Astrocyte (in vitro differentiated cells and primary cell): ENCODE measurements around the gene OR2AJ1. TPM values are rescaled to one million over a fixed set of nuclear protein-coding genes. Genes with fewer than 3 reads are reported as not detected.

Source experiments
- DNase-seq: peaks from one replicate; pipeline ENCODE4 v3.0.0-alpha.2; 2010; ENCODE audit warnings: low read depth
- FAIRE-seq: peaks from 2 replicates; lab custom pipeline; 2011; peaks lifted over from hg19 to GRCh38; lab: Jason Lieb, UNC
- H2AFZ ChIP-seq: 2 replicates; pipeline ENCODE4 v1.6.0; 2012; ENCODE audit warnings: low read depth, low read length, inconsistent platforms
- H3K27ac ChIP-seq: 2 replicates; pipeline ENCODE4 v1.5.1; 2011; ENCODE audit warnings: low read depth, low read length, inconsistent platforms
- H3K27me3 ChIP-seq: 2 replicates; pipeline ENCODE4 v1.6.0; 2011; ENCODE audit warnings: low read length, inconsistent platforms; ENCODE audit not compliant: insufficient read depth
- H3K36me3 ChIP-seq: 2 replicates; pipeline ENCODE4 v1.5.1; 2011; ENCODE audit warnings: low read length, inconsistent platforms; ENCODE audit not compliant: insufficient read depth
- H3K4me1 ChIP-seq: 2 replicates; pipeline ENCODE4 v1.5.1; 2011; ENCODE audit warnings: low read length, inconsistent platforms; ENCODE audit not compliant: insufficient read depth
- H3K4me2 ChIP-seq: 2 replicates; pipeline ENCODE4 v1.6.0; 2012; ENCODE audit warnings: low read length, inconsistent platforms
- H3K4me3 ChIP-seq: 2 replicates; pipeline ENCODE4 v1.5.1; 2011; ENCODE audit warnings: low read depth, mild to moderate bottlenecking, low read length, inconsistent platforms; ENCODE audit not compliant: insufficient read depth
- H3K79me2 ChIP-seq: 2 replicates; pipeline ENCODE4 v1.6.0; 2012; ENCODE audit warnings: mild to moderate bottlenecking, low read length, inconsistent platforms; ENCODE audit not compliant: insufficient read depth
- H3K9ac ChIP-seq: 2 replicates; pipeline ENCODE4 v1.6.0; 2012; ENCODE audit warnings: mild to moderate bottlenecking, low read length, inconsistent platforms
- H3K9me3 ChIP-seq: 2 replicates; pipeline ENCODE4 v1.5.1; 2012; ENCODE audit warnings: low read depth, mild to moderate bottlenecking, low read length, inconsistent platforms; ENCODE audit not compliant: insufficient read depth
- H4K20me1 ChIP-seq: 2 replicates; pipeline ENCODE4 v1.6.0; 2012; ENCODE audit warnings: low read length, inconsistent platforms; ENCODE audit not compliant: insufficient read depth
- H3K27ac Mint-ChIP-seq: one replicate; pipeline ENCODE4 v1.8.0; 2021; ENCODE audit warnings: mild to moderate bottlenecking, mixed read lengths; ENCODE audit not compliant: unreplicated experiment
- H3K27me3 Mint-ChIP-seq: one replicate; pipeline ENCODE4 v1.8.0; 2021; ENCODE audit warnings: low read depth, mixed read lengths; ENCODE audit not compliant: unreplicated experiment
- H3K36me3 Mint-ChIP-seq: one replicate; pipeline ENCODE4 v1.8.0; 2021; ENCODE audit warnings: low read depth, mixed read lengths; ENCODE audit not compliant: unreplicated experiment
- H3K4me1 Mint-ChIP-seq: one replicate; pipeline ENCODE4 v1.8.0; 2021; ENCODE audit warnings: low read depth, mixed read lengths; ENCODE audit not compliant: unreplicated experiment
- H3K4me3 Mint-ChIP-seq: one replicate; pipeline ENCODE4 v1.8.0; 2021; ENCODE audit warnings: mild to moderate bottlenecking, moderate library complexity, mixed read lengths; ENCODE audit not compliant: unreplicated experiment
- H3K9me3 Mint-ChIP-seq: one replicate; pipeline ENCODE4 v1.8.0; 2021; ENCODE audit warnings: mild to moderate bottlenecking, mixed read lengths; ENCODE audit not compliant: unreplicated experiment
- EZH2 ChIP-seq: IDR thresholded peaks from 2 replicates; pipeline ENCODE4 v1.6.1; 2012; ENCODE audit warnings: mild to moderate bottlenecking, low read length, inconsistent platforms; ENCODE audit not compliant: insufficient read depth
- total RNA-seq: library from RNA; stranded (reverse); gene quantifications from 2 replicates; pipeline ENCODE4 v1.2.1, GENCODE V29; 2021
- TF ChIP-seq, protein P1 (sequence below): IDR thresholded peaks from 2 replicates; pipeline ENCODE4 v1.5.1; 2011; ENCODE audit warnings: low read depth, mild to moderate bottlenecking, inconsistent platforms, low read length, moderate library complexity; ENCODE audit not compliant: insufficient read depth

The OR2AJ1 gene
- total RNA-seq, 1 donor from 2014 or later: not detected

DNA sequence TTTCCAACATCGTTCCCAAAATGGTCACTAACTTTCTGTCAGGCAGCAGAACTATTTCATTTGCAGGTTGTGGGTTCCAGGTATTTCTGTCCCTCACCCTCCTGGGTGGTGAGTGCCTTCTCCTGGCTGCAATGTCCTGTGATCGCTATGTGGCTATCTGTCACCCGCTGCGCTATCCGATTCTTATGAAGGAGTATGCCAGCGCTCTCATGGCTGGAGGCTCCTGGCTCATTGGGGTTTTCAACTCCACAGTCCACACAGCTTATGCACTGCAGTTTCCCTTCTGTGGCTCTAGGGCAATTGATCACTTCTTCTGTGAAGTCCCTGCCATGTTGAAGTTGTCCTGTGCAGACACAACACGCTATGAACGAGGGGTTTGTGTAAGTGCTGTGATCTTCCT, 9.3 kb downstream of the OR2AJ1 start:
- H2AFZ ChIP-seq: no peak overlapping the region
- no peak for DNase-seq
- no peaks in the 10 kb centered on the region for H4K20me1 ChIP-seq
- H3K4me1 Mint-ChIP-seq: no peaks in the 10 kb centered on the region
- no peak overlapping the region for H3K4me2 ChIP-seq
- H3K79me2 ChIP-seq: no peaks in the 10 kb centered on the region
- H3K36me3 Mint-ChIP-seq: no peaks in the 10 kb centered on the region
- no peak overlapping the region for H3K27ac ChIP-seq
- no peaks in the 10 kb centered on the region for H3K36me3 ChIP-seq
- no peak overlapping the region for H3K4me3 Mint-ChIP-seq
- FAIRE-seq: no peak
- no peak for TF ChIP-seq EZH2
- TF ChIP-seq, protein P1, sequence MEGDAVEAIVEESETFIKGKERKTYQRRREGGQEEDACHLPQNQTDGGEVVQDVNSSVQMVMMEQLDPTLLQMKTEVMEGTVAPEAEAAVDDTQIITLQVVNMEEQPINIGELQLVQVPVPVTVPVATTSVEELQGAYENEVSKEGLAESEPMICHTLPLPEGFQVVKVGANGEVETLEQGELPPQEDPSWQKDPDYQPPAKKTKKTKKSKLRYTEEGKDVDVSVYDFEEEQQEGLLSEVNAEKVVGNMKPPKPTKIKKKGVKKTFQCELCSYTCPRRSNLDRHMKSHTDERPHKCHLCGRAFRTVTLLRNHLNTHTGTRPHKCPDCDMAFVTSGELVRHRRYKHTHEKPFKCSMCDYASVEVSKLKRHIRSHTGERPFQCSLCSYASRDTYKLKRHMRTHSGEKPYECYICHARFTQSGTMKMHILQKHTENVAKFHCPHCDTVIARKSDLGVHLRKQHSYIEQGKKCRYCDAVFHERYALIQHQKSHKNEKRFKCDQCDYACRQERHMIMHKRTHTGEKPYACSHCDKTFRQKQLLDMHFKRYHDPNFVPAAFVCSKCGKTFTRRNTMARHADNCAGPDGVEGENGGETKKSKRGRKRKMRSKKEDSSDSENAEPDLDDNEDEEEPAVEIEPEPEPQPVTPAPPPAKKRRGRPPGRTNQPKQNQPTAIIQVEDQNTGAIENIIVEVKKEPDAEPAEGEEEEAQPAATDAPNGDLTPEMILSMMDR: no peak
- peaks cover 7% of the 10 kb centered on the region for H3K9me3 Mint-ChIP-seq
- no peaks in the 10 kb centered on the region for H3K27me3 ChIP-seq
- H3K9ac ChIP-seq: no peak overlapping the region
- H3K27me3 Mint-ChIP-seq: no peaks in the 10 kb centered on the region
- H3K4me3 ChIP-seq: no peak overlapping the region
- no peaks in the 10 kb centered on the region for H3K4me1 ChIP-seq
- no peak overlapping the region for H3K27ac Mint-ChIP-seq
- no peaks in the 10 kb centered on the region for H3K9me3 ChIP-seq

GRCh38 chr1:247935781-247936180, 11.1 kb downstream of the OR2AJ1 start:
- no peak overlapping the region for H3K4me3 Mint-ChIP-seq
- no peak overlapping the region for H3K27ac Mint-ChIP-seq
- H3K9me3 ChIP-seq: no peaks in the 10 kb centered on the region
- no peak overlapping the region for H3K27ac ChIP-seq
- H3K4me3 ChIP-seq: no peak overlapping the region
- DNase-seq (no peak), FAIRE-seq (no peak)
- peaks cover 7% of the 10 kb centered on the region for H3K9me3 Mint-ChIP-seq
- no peaks in the 10 kb centered on the region for H3K27me3 Mint-ChIP-seq
- no peaks in the 10 kb centered on the region for H3K36me3 Mint-ChIP-seq
- H2AFZ ChIP-seq: no peak overlapping the region
- H3K4me1 Mint-ChIP-seq: no peaks in the 10 kb centered on the region
- no peaks in the 10 kb centered on the region for H3K79me2 ChIP-seq
- H3K27me3 ChIP-seq: no peaks in the 10 kb centered on the region
- no peaks in the 10 kb centered on the region for H4K20me1 ChIP-seq
- H3K9ac ChIP-seq: no peak overlapping the region
- no peaks in the 10 kb centered on the region for H3K4me1 ChIP-seq
- no peak for TF ChIP-seq EZH2
- TF ChIP-seq, protein P1: no peak
- H3K36me3 ChIP-seq: no peaks in the 10 kb centered on the region
- H3K4me2 ChIP-seq: no peak overlapping the region

- Histone ChIP-seq H3K36me3 (no peaks in the 10 kb centered on the region), H3K9ac (no peak overlapping the region), H3K4me3 (no peak overlapping the region), H3K4me1 (no peaks in the 10 kb centered on the region), H3K79me2 (no peaks in the 10 kb centered on the region), H3K4me2 (no peak overlapping the region), H4K20me1 (no peaks in the 10 kb centered on the region), H3K27ac (no peak overlapping the region), H3K9me3 (no peaks in the 10 kb centered on the region), H2AFZ (no peak overlapping the region), H3K27me3 (no peaks in the 10 kb centered on the region)
- FAIRE-seq (no peak), DNase-seq (no peak)
- Mint-ChIP-seq H3K4me1 (no peaks in the 10 kb centered on the region), H3K27me3 (no peaks in the 10 kb centered on the region), H3K9me3 (peaks cover 7% of the 10 kb centered on the region), H3K27ac (no peak overlapping the region), H3K36me3 (no peaks in the 10 kb centered on the region), H3K4me3 (no peak overlapping the region)
- TF ChIP-seq EZH2: no peak
- TF ChIP-seq, protein P1: no peak
Measured at GRCh38 chr1:247936415-247936814, 11.7 kb downstream of the OR2AJ1 start.
